ENCODE data around the gene ADCY4. TPM values are rescaled to one million over a fixed set of nuclear protein-coding genes. Genes with fewer than 3 reads are reported as not detected.
"Not testable (repeated sequence)": the region's sequence is repeated elsewhere in the genome, so short reads cannot be mapped to it uniquely, and the experiment has no call there.

Gene ADCY4
- total RNA-seq, 2 donors from 2014 or later, result 10.6 to 14.8 TPM

- H3K27ac ChIP-seq, result peak overlapping the region in 1 of 4 donors; percentile 29
- WGBS, 2 donors, result 0 to 4% methylated on average over 7 to 9 of the region's 9 CpGs
- intact Hi-C loops (cut with DNase I); H3K27me3 ChIP-seq; H3K36me3 ChIP-seq (replicated peaks in 1 of 2; ENCODE audit: insufficient read depth in 1 of 2, low read depth in 2 of 2); H3K4me3 ChIP-seq; ATAC-seq; H3K9me3 ChIP-seq: not testable (repeated sequence)
- TF ChIP-seq, protein P1, sequence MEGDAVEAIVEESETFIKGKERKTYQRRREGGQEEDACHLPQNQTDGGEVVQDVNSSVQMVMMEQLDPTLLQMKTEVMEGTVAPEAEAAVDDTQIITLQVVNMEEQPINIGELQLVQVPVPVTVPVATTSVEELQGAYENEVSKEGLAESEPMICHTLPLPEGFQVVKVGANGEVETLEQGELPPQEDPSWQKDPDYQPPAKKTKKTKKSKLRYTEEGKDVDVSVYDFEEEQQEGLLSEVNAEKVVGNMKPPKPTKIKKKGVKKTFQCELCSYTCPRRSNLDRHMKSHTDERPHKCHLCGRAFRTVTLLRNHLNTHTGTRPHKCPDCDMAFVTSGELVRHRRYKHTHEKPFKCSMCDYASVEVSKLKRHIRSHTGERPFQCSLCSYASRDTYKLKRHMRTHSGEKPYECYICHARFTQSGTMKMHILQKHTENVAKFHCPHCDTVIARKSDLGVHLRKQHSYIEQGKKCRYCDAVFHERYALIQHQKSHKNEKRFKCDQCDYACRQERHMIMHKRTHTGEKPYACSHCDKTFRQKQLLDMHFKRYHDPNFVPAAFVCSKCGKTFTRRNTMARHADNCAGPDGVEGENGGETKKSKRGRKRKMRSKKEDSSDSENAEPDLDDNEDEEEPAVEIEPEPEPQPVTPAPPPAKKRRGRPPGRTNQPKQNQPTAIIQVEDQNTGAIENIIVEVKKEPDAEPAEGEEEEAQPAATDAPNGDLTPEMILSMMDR (IDR thresholded peaks at IDR 0.05), result peak; percentile 26 to 80 (median 70)
- DNase-seq, result peak; percentile 68 to 77 (median 74)
- peaks cover 13% of the 10 kb centered on the region for H3K4me1 ChIP-seq
Measured at GRCh38 chr14:24327914-24328313, 7.0 kb downstream of the ADCY4 start.

- no peaks in the 10 kb centered on the region for H3K36me3 ChIP-seq (replicated peaks in 1 of 2; ENCODE audit: insufficient read depth in 1 of 2, low read depth in 2 of 2)
- intact Hi-C loops (cut with DNase I), result no loop called here
- H3K4me1 ChIP-seq, result peaks cover 6% of the 10 kb centered on the region
- TF ChIP-seq POLR2A (IDR thresholded peaks at IDR 0.05), result no peak
- TF ChIP-seq, protein P1 (IDR thresholded peaks at IDR 0.05), result no peak
- ATAC-seq (no peak), DNase-seq (no peak)
- no peaks in the 10 kb centered on the region for H3K9me3 ChIP-seq
- WGBS, 2 donors, result 80 to 90% methylated on average over 2 of the region's 2 CpGs
- peak overlapping the region in 1 of 4 donors; percentile 29 for H3K27ac ChIP-seq
- no peak overlapping the region for H3K4me3 ChIP-seq
- no peaks in the 10 kb centered on the region for H3K27me3 ChIP-seq
Measured at GRCh38 chr14:24327303-24327702, 7.6 kb downstream of the ADCY4 start.

- TF ChIP-seq, protein P1 (IDR thresholded peaks at IDR 0.05), result no peak
- no peak for TF ChIP-seq POLR2A (IDR thresholded peaks at IDR 0.05)
- DNase-seq, result no peak
- ATAC-seq, result no peak
- intact Hi-C loops (cut with DNase I), result no loop called here
- H3K27ac ChIP-seq, result no peak overlapping the region
- no peaks in the 10 kb centered on the region for H3K4me1 ChIP-seq
- WGBS, 2 donors, result 58 to 71% methylated on average over 7 to 9 of the region's 9 CpGs
- H3K36me3 ChIP-seq (replicated peaks in 1 of 2; ENCODE audit: insufficient read depth in 1 of 2, low read depth in 2 of 2), result no peaks in the 10 kb centered on the region
- H3K27me3 ChIP-seq, result no peaks in the 10 kb centered on the region
- no peaks in the 10 kb centered on the region for H3K9me3 ChIP-seq
- no peak overlapping the region for H3K4me3 ChIP-seq
Measured at GRCh38 chr14:24325963-24326362, 8.9 kb downstream of the ADCY4 start.

DNA sequence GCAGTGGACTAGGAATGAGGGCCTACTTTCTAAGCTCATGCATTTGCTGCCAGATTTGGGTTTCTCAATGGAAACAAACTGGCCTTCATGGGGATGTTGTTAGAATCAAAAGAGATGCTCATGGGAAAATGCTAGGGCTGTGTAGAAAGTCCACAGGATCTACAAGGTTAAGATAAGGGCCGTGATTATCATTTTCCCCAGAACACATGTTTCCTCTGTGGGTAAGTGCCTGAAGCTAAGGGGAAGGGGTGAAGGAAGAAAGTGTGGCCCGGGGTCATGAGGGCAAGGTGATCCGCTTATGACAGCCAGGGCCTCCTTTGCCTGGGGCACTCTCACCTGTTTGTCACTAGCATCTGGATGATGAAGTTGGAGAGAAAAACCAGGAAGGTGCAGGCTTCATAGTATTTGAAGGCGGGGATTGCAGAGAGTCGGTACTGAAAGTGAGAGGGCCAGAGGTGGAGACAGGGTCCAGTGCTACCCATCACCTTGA, 9.8 kb downstream of the ADCY4 start:
- H3K4me1 ChIP-seq, result no peaks in the 10 kb centered on the region
- no peak for ATAC-seq
- no peak for TF ChIP-seq POLR2A (IDR thresholded peaks at IDR 0.05)
- TF ChIP-seq, protein P1 (IDR thresholded peaks at IDR 0.05), result no peak
- intact Hi-C loops (cut with DNase I), result no loop called here
- H3K27ac ChIP-seq, result no peak overlapping the region
- WGBS, 2 donors, result 59 to 74% methylated on average over 5 of the region's 5 CpGs
- no peak overlapping the region for H3K4me3 ChIP-seq
- H3K27me3 ChIP-seq, result no peaks in the 10 kb centered on the region
- no peaks in the 10 kb centered on the region for H3K36me3 ChIP-seq (replicated peaks in 1 of 2; ENCODE audit: insufficient read depth in 1 of 2, low read depth in 2 of 2)
- H3K9me3 ChIP-seq, result no peaks in the 10 kb centered on the region
- DNase-seq, result no peak

DNA sequence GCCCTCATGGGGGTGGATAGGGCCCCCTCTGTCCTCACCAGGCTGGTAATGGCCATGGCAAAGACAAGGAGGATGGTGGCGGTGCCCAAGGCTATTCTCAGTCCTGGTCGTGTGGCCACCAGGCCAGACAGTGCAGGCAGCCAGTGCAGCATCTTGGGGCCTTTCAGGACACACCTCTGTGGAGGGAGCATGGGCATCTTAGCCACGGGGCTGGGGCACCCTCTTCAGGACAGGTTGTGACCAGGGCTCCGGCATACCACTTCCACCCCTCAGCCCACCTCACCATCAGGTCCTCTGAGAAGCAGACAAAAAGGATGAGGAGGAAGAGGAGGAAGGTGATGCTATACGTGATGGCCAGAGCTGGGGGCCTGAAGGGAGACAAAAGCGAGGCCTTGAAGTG, 10.8 kb downstream of the ADCY4 start:
- 67 to 83% methylated on average over 2 to 6 of the region's 6 CpGs for WGBS, 2 donors
- Histone ChIP-seq H3K4me1 (no peaks in the 10 kb centered on the region), H3K4me3 (no peak overlapping the region), H3K27ac (no peak overlapping the region), H3K9me3 (no peaks in the 10 kb centered on the region), H3K27me3 (no peaks in the 10 kb centered on the region), H3K36me3 (replicated peaks in 1 of 2; ENCODE audit: insufficient read depth in 1 of 2, low read depth in 2 of 2) (no peaks in the 10 kb centered on the region)
- no peak for ATAC-seq
- intact Hi-C loops (cut with DNase I), result no loop called here
- TF ChIP-seq, protein P1 (IDR thresholded peaks at IDR 0.05), result no peak
- no peak for TF ChIP-seq POLR2A (IDR thresholded peaks at IDR 0.05)
- DNase-seq, result no peak

Measured in body of pancreas (tissue), 4 donors.